A549 treated with ZK216348 at 1 μM for 4 hours (cell line): ENCODE data around the gene TDRD10. TPM values are rescaled to one million over a fixed set of nuclear protein-coding genes. Genes with fewer than 3 reads are reported as not detected.

Experiments
- total RNA-seq: library from RNA; stranded (reverse); fragments of 200-300 nt; extraction: Qiagen RNA extraction; gene quantifications from 5 replicates; pipeline ENCODE4 v1.2.3, GENCODE V29; 2022; ENCODE audit warnings: low read depth

Gene TDRD10
- total RNA-seq, result not detected in 5 replicates

DNA sequence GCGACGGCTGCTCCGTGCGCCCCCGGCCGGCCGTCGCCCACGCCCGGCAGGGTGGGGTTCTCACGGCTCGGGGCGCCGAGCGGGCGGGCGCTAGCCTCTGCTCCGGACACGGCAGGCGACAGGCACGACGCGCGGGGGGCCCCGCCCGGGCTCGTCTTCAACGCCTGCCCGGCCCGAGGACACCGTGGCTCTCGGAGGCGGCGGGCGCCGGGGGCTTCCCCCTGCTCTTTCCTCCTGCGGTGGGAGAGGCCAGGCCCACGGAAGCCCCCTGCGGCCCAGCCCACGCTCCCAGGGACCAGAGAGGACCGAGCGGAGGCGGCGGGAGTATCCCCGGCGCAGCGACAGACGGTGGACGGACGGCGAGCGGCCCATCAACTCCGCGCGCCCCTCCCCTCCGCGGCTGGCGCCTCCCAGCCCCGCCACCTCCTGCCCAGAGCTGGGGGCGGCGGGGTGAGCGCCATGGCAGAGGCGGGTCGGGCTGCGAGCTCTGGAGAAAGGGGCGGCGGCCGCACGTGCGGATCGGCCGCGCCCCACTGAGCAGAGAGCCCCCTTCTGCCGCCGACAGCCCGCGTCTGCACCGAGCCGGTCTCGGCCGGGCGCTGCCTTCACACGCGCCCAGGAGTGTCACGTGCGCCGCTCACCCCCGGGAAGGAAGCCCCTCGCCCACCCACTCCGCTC is at the start of gene TDRD10, which contains the start of gene SHE:
TDRD10 (plus strand) TSS at position 154 of the 678 bp plus-strand sequence. CDS start 4,685 bp downstream, outside the sequence.
SHE (minus strand) TSS at position 347 of the 678 bp plus-strand sequence. CDS start 386 bp downstream, outside the sequence.

GRCh38 chr1:154557939-154558719 is 56.1 kb downstream of the TDRD10 start, which contains the start of gene UBE2Q1:
Gene UBE2Q1, minus strand, starts transcription at chr1:154558662. Its CDS starts 109 bp downstream, at chr1:154558553.

GRCh38 chr1:154567386-154568156 is 65.6 kb downstream of the TDRD10 start, which contains the start of gene CHRNB2:
Gene CHRNB2, plus strand, starts transcription at chr1:154567778. Its CDS starts 267 bp downstream, at chr1:154568045.

Other genes starting within 250 kb of the TDRD10 start
- 92.1 to 116 TPM (median 95.7 TPM) in 5 replicates for gene HAX1, start 229.6 kb upstream of the TDRD10 start, total RNA-seq
- not detected in 5 replicates for gene AQP10, start 181.1 kb upstream of the TDRD10 start, total RNA-seq
- gene ATP8B2, start 176.7 kb upstream of the TDRD10 start, total RNA-seq, result 20.3 to 44.1 TPM (median 37.3 TPM) in 5 replicates
- gene IL6R, start 96.9 kb upstream of the TDRD10 start, total RNA-seq, result 19.1 to 25.8 TPM (median 25.0 TPM) in 5 replicates
- gene SHE, start 193 bp downstream of the TDRD10 start, total RNA-seq, result 0.05 to 0.08 TPM (median 0.07 TPM) in 5 replicates
- 53.8 to 71.6 TPM (median 67.6 TPM) in 5 replicates for gene UBE2Q1, start 56.4 kb downstream of the TDRD10 start, total RNA-seq
- 0.25 to 0.48 TPM (median 0.33 TPM) in 5 replicates for gene CHRNB2, start 65.6 kb downstream of the TDRD10 start, total RNA-seq
- gene ADAR, start 106.0 kb downstream of the TDRD10 start, total RNA-seq, result 64.0 to 86.1 TPM (median 74.2 TPM) in 5 replicates